ENCODE measurements around the gene DUSP19.

DNA sequence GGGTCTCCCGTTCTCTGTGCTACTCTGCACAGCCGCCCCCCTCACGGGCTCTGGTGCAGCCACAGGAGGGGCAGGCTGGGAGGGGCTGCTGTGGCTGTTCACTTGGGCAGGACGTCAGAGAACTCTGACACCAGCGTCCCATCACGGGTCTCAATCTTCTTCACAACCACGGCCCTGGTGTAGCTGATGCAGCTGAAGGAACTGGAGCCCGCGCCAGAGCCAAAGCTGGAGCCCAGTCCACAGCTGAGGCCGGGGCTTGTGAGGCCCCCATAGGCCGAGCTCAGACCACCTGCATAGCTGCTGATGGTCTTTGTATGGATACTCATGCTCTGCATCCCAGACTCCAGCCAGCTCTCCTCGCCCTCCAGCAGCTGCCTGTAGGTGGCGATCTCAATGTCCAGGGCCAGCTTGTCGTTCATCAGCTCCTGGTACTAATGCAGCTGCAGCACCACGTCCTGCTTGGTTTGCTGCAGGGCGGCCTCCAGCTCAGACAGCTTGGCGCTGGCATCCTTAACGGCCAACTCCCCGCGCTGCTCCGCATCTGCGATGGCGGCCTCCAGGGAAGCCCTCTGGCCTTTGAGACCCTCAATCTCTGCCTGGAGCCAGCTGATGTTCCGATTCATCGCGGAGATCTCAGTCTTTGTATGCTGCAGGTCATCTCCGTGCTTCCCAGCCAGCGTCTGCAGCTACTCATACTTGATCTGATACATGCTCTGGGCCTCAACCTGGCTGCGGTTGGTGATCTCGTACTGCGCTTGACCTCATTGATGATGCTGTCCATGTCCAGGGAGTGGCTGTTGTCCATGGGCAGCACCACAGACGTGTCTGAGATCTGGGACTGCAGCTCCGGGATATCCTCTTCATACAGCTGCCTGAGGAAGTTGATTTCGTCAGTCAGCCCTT, 7.4 kb upstream of the DUSP19 start:
- TF ChIP-seq, protein P1, sequence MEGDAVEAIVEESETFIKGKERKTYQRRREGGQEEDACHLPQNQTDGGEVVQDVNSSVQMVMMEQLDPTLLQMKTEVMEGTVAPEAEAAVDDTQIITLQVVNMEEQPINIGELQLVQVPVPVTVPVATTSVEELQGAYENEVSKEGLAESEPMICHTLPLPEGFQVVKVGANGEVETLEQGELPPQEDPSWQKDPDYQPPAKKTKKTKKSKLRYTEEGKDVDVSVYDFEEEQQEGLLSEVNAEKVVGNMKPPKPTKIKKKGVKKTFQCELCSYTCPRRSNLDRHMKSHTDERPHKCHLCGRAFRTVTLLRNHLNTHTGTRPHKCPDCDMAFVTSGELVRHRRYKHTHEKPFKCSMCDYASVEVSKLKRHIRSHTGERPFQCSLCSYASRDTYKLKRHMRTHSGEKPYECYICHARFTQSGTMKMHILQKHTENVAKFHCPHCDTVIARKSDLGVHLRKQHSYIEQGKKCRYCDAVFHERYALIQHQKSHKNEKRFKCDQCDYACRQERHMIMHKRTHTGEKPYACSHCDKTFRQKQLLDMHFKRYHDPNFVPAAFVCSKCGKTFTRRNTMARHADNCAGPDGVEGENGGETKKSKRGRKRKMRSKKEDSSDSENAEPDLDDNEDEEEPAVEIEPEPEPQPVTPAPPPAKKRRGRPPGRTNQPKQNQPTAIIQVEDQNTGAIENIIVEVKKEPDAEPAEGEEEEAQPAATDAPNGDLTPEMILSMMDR (IDR thresholded peaks at IDR 0.05) = peak; percentile 33
- TF ChIP-seq, protein P2, sequence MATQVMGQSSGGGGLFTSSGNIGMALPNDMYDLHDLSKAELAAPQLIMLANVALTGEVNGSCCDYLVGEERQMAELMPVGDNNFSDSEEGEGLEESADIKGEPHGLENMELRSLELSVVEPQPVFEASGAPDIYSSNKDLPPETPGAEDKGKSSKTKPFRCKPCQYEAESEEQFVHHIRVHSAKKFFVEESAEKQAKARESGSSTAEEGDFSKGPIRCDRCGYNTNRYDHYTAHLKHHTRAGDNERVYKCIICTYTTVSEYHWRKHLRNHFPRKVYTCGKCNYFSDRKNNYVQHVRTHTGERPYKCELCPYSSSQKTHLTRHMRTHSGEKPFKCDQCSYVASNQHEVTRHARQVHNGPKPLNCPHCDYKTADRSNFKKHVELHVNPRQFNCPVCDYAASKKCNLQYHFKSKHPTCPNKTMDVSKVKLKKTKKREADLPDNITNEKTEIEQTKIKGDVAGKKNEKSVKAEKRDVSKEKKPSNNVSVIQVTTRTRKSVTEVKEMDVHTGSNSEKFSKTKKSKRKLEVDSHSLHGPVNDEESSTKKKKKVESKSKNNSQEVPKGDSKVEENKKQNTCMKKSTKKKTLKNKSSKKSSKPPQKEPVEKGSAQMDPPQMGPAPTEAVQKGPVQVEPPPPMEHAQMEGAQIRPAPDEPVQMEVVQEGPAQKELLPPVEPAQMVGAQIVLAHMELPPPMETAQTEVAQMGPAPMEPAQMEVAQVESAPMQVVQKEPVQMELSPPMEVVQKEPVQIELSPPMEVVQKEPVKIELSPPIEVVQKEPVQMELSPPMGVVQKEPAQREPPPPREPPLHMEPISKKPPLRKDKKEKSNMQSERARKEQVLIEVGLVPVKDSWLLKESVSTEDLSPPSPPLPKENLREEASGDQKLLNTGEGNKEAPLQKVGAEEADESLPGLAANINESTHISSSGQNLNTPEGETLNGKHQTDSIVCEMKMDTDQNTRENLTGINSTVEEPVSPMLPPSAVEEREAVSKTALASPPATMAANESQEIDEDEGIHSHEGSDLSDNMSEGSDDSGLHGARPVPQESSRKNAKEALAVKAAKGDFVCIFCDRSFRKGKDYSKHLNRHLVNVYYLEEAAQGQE (IDR thresholded peaks at IDR 0.05; ENCODE audit: low read depth, low read length) = no peak
- no peak for TF ChIP-seq SIN3A (IDR thresholded peaks at IDR 0.05; ENCODE audit: borderline replicate concordance, low read depth, low read length)
- no peak for TF ChIP-seq POLR2AphosphoS5 (IDR thresholded peaks at IDR 0.05; ENCODE audit: low read depth, low read length)
- no peak for TF ChIP-seq RCOR1 (IDR thresholded peaks at IDR 0.05; ENCODE audit: low read length)
- TF ChIP-seq RFX5 (IDR thresholded peaks at IDR 0.05; ENCODE audit: low read length) = no peak
- TF ChIP-seq YY1 (IDR thresholded peaks at IDR 0.05; ENCODE audit: low read depth) = no peak
- no peak for TF ChIP-seq NRF1 (IDR thresholded peaks at IDR 0.05; ENCODE audit: low read depth, low read length)
- TF ChIP-seq, protein P3, sequence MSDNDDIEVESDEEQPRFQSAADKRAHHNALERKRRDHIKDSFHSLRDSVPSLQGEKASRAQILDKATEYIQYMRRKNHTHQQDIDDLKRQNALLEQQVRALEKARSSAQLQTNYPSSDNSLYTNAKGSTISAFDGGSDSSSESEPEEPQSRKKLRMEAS (IDR thresholded peaks at IDR 0.05; ENCODE audit: low read depth) = no peak
- no peak for TF ChIP-seq CHD2 (IDR thresholded peaks at IDR 0.05; ENCODE audit: low read length, partially characterized antibody)
- TF ChIP-seq MXI1 (IDR thresholded peaks at IDR 0.05; ENCODE audit: low read depth, low read length) = no peak
- no peak for TF ChIP-seq TEAD4 (IDR thresholded peaks at IDR 0.05; ENCODE audit: borderline replicate concordance, insufficient read depth)
- TF ChIP-seq, protein P4, sequence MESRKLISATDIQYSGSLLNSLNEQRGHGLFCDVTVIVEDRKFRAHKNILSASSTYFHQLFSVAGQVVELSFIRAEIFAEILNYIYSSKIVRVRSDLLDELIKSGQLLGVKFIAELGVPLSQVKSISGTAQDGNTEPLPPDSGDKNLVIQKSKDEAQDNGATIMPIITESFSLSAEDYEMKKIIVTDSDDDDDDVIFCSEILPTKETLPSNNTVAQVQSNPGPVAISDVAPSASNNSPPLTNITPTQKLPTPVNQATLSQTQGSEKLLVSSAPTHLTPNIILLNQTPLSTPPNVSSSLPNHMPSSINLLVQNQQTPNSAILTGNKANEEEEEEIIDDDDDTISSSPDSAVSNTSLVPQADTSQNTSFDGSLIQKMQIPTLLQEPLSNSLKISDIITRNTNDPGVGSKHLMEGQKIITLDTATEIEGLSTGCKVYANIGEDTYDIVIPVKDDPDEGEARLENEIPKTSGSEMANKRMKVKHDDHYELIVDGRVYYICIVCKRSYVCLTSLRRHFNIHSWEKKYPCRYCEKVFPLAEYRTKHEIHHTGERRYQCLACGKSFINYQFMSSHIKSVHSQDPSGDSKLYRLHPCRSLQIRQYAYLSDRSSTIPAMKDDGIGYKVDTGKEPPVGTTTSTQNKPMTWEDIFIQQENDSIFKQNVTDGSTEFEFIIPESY (IDR thresholded peaks at IDR 0.05; ENCODE audit: borderline replicate concordance, low read depth) = no peak
